ENCODE results near the gene TRABD2B.

GRCh38 chr1:47903723-47904122, 93.5 kb downstream of the TRABD2B start:
- TF ChIP-seq CTCF (IDR thresholded peaks at IDR 0.05) = no peak
- TF ChIP-seq POLR2A (IDR thresholded peaks at IDR 0.05) = no peak
